Spleen (tissue), 7 donors: ENCODE measurements around the gene SYCP3.

Source experiments
- CTCF ChIP-seq, 11 experiments: fragments of 200-600 bp in 7 of 11; fragments of 450-650 bp in 4 of 11; sonication (generic) in 4 of 11; IDR thresholded peaks in 8 of 11; conservative IDR thresholded peaks in 3 of 11; 1 replicate in 7 of 11; 2 replicates in 4 of 11; pipeline versions ENCODE4 v1.4.0 to v1.8.0; 2016 to 2021; ENCODE audit warnings: antibody characterized with exemption in 11 of 11, inconsistent platforms in 4 of 11, mild to moderate bottlenecking in 1 of 11
- POLR2A ChIP-seq, 3 donors: fragments of 450-650 bp; IDR thresholded peaks; one replicate each; pipeline ENCODE4 v1.5.1; 2017; ENCODE audit warnings: antibody characterized with exemption in 3 of 3, mild to moderate bottlenecking in 1 of 3
- donor health status: DM: no; HTN: no; CAD: no; lungs with moderate emphysema.
- donor health status: DM: no; HTN: no; CAD: no.
- donor health status: DM: no; HTN: no; CAD: no.

GRCh38 chr12:101729842-101730241, 9.4 kb downstream of the SYCP3 start:
- TF ChIP-seq CTCF (IDR thresholded peaks at IDR 0.05 in 8 of 11, conservative IDR thresholded peaks at IDR 0.05 in 3 of 11) (no peak), POLR2A (IDR thresholded peaks at IDR 0.05) (no peak)
